ENCODE data around the gene EPB41L4A.

GRCh38 chr5:112234000-112234399 is 185.1 kb downstream of the EPB41L4A start:
- TF ChIP-seq GATA2 (IDR thresholded peaks at IDR 0.05; ENCODE audit: low read depth, low read length): no peak
- no peak for TF ChIP-seq GATA3 (IDR thresholded peaks at IDR 0.05; ENCODE audit: low read depth, low read length)

All from SH-SY5Y (cell line).